Astrocyte of the spinal cord (primary cell): ENCODE results near the gene DOK4.

ENCODE experiments used
- DNase-seq: peaks from one replicate; pipeline ENCODE4 v3.0.0; 2011; ENCODE audit warnings: low read depth, low spot score
- H3K4me3 ChIP-seq: 2 replicates; pipeline ENCODE4 v1.5.1; 2011; ENCODE audit warnings: low read depth, mild to moderate bottlenecking, low read length, moderate library complexity
- CTCF ChIP-seq: IDR thresholded peaks from 2 replicates; pipeline ENCODE4 v1.5.1; 2012; ENCODE audit warnings: low read depth, mild to moderate bottlenecking, low read length, inconsistent platforms
- in situ Hi-C: cut with HindIII; loops from 2 replicates; pipeline ENCODE4 v1.10.0; 2017; ENCODE audit warnings: low sequenced_read_pairs

Gene DOK4

GRCh38 chr16:57434003-57434402 is 52.3 kb downstream of the DOK4 start:
- TF ChIP-seq CTCF: no peak

GRCh38 chr16:57432989-57433388 is 53.3 kb downstream of the DOK4 start:
- H3K4me3 ChIP-seq: no peak overlapping the region
- DNase-seq: no peak
- no peak for TF ChIP-seq CTCF
- in situ Hi-C loops: no loop called here

More at GRCh38 chr16:57434003-57434402, 52.3 kb downstream of the DOK4 start:
- in situ Hi-C loops: no loop called here
- no peak overlapping the region for H3K4me3 ChIP-seq
- no peak for DNase-seq

- no peak overlapping the region for H3K4me3 ChIP-seq
- TF ChIP-seq CTCF: no peak
- no peak for DNase-seq
- in situ Hi-C loops: no loop called here
These were observed 53.8 kb downstream of the DOK4 start for GRCh38 chr16:57432505-57432904.

GRCh38 chr16:57430955-57431354 is 55.3 kb downstream of the DOK4 start:
- no peak for DNase-seq
- H3K4me3 ChIP-seq: no peak overlapping the region
- in situ Hi-C loops: no loop called here
- no peak for TF ChIP-seq CTCF

- in situ Hi-C loops: no loop called here
- no peak for DNase-seq
- TF ChIP-seq CTCF: no peak
- no peak overlapping the region for H3K4me3 ChIP-seq
These were observed 58.5 kb downstream of the DOK4 start for GRCh38 chr16:57427824-57428223.

GRCh38 chr16:57427307-57427706 is 59.0 kb downstream of the DOK4 start:
- TF ChIP-seq CTCF: no peak
- H3K4me3 ChIP-seq: no peak overlapping the region
- no peak for DNase-seq
- in situ Hi-C loops: no loop called here

- TF ChIP-seq CTCF: no peak
- no peak overlapping the region for H3K4me3 ChIP-seq
- in situ Hi-C loops: no loop called here
- DNase-seq: no peak
These were observed 59.9 kb downstream of the DOK4 start for GRCh38 chr16:57426356-57426755.
